HEK293 (cell line): ENCODE data around the gene GRM6.

Experiments
- CTCF ChIA-PET: fragments of 350-600 bp; formaldehyde crosslinking; extraction: SDS; loops from one replicate; lab custom pipeline; 2021; ENCODE audit warnings: antibody characterized with exemption; lab: Yijun Ruan, JAX
- POLR2A ChIA-PET: fragments of 300-600 bp; formaldehyde crosslinking; extraction: SDS; loops from one replicate; lab custom pipeline; 2020; ENCODE audit warnings: antibody characterized with exemption, inconsistent platforms; lab: Yijun Ruan, JAX
- H3K27ac ChIP-seq: fragments of 200-500 bp; sonication (Bioruptor generic); 2 replicates; pipeline ENCODE4 v1.5.1; 2014; ENCODE audit warnings: low read depth, low read length, control low read depth, inconsistent platforms; ENCODE audit errors: extremely low read depth
- H3K36me3 ChIP-seq, 2 experiments: fragments of 200-500 bp in 1 of 2; sonication (Bioruptor generic) in 1 of 2; 1 replicate in 1 of 2; 2 replicates in 1 of 2; pipeline ENCODE4 v1.5.1; 2014 to 2017; ENCODE audit warnings: inconsistent platforms in 2 of 2, low read length in 2 of 2; ENCODE audit not compliant: control insufficient read depth in 2 of 2, insufficient read depth in 1 of 2
- H3K4me1 ChIP-seq: fragments of 200-500 bp; sonication (Bioruptor generic); 2 replicates; pipeline ENCODE4 v1.5.1; 2014; ENCODE audit warnings: mild to moderate bottlenecking, low read length, inconsistent platforms; ENCODE audit not compliant: control insufficient read depth, insufficient read depth
- H3K4me3 ChIP-seq: 2 replicates; pipeline ENCODE4 v1.5.1; 2011; ENCODE audit warnings: low read depth, mild to moderate bottlenecking, control low read depth, low read length, moderate library complexity
- H3K9me3 ChIP-seq: fragments of 200-500 bp; sonication (Bioruptor generic); 2 replicates; pipeline ENCODE4 v1.5.1; 2014; ENCODE audit warnings: low read depth, low read length, inconsistent platforms; ENCODE audit not compliant: control insufficient read depth, insufficient read depth
- BCL11A ChIP-seq: fragments of 450-650 bp; formaldehyde crosslinking; IDR thresholded peaks from 2 replicates; pipeline ENCODE4 v1.5.1; 2016; ENCODE audit warnings: low read depth, missing biosample characterization, missing genetic modification characterization
- ELK4 ChIP-seq: IDR thresholded peaks from 2 replicates; pipeline ENCODE4 v1.6.1; 2011; ENCODE audit warnings: mild to moderate bottlenecking, low read depth, low read length, borderline replicate concordance
- GLIS2 ChIP-seq: fragments of 450-650 bp; formaldehyde crosslinking; IDR thresholded peaks from 2 replicates; pipeline ENCODE4 v1.5.1; 2016; ENCODE audit warnings: missing biosample characterization, missing genetic modification characterization
- SETDB1 ChIP-seq: IDR thresholded peaks from one replicate; pipeline ENCODE4 v1.6.1; 2017; ENCODE audit warnings: mild to moderate bottlenecking, low read length, moderate library complexity, mixed read lengths; ENCODE audit not compliant: insufficient read length
- TRIM28 ChIP-seq: IDR thresholded peaks from 2 replicates; pipeline ENCODE4 v1.6.1; 2011; ENCODE audit warnings: low read length, control low read depth, borderline replicate concordance
- ZBTB11 ChIP-seq: fragments of 450-650 bp; formaldehyde crosslinking; conservative IDR thresholded peaks from 2 replicates; pipeline ENCODE4 v1.5.1; 2016; ENCODE audit warnings: low read depth, missing biosample characterization, missing genetic modification characterization
- ZBTB26 ChIP-seq: fragments of 450-650 bp; formaldehyde crosslinking; optimal IDR thresholded peaks from 2 replicates; pipeline ENCODE3; 2016; ENCODE audit warnings: missing biosample characterization, mild to moderate bottlenecking, missing genetic modification characterization
- ZBTB49 ChIP-seq: fragments of 450-650 bp; formaldehyde crosslinking; IDR thresholded peaks from 2 replicates; pipeline ENCODE4 v1.5.1; 2016; ENCODE audit warnings: missing biosample characterization, missing genetic modification characterization, low read depth
- ZNF112 ChIP-seq: fragments of 450-650 bp; formaldehyde crosslinking; IDR thresholded peaks from 2 replicates; pipeline ENCODE4 v1.5.0; 2017; ENCODE audit warnings: missing biosample characterization, missing genetic modification characterization
- ZNF26 ChIP-seq: fragments of 450-650 bp; formaldehyde crosslinking; IDR thresholded peaks from 2 replicates; pipeline ENCODE4 v1.5.1; 2016; ENCODE audit warnings: missing biosample characterization, missing genetic modification characterization
- ZNF350 ChIP-seq: fragments of 450-650 bp; formaldehyde crosslinking; IDR thresholded peaks from 2 replicates; pipeline ENCODE4 v1.5.0; 2017; ENCODE audit warnings: missing biosample characterization, mild to moderate bottlenecking, missing genetic modification characterization
- ZNF398 ChIP-seq: fragments of 450-650 bp; formaldehyde crosslinking; IDR thresholded peaks from 2 replicates; pipeline ENCODE4 v1.5.1; 2017; ENCODE audit warnings: missing biosample characterization, missing genetic modification characterization
- ZNF48 ChIP-seq: fragments of 450-650 bp; formaldehyde crosslinking; IDR thresholded peaks from 2 replicates; pipeline ENCODE4 v1.5.1; 2016; ENCODE audit warnings: missing biosample characterization, missing genetic modification characterization
- ZNF548 ChIP-seq: fragments of 450-650 bp; formaldehyde crosslinking; IDR thresholded peaks from 2 replicates; pipeline ENCODE4 v1.5.1; 2016; ENCODE audit warnings: missing biosample characterization, missing genetic modification characterization
- ZNF654 ChIP-seq: fragments of 450-650 bp; formaldehyde crosslinking; IDR thresholded peaks from 2 replicates; pipeline ENCODE4 v1.5.1; 2016; ENCODE audit warnings: low read depth, missing biosample characterization, missing genetic modification characterization
- ZNF785 ChIP-seq: fragments of 450-650 bp; formaldehyde crosslinking; IDR thresholded peaks from 2 replicates; pipeline ENCODE4 v1.5.1; 2016; ENCODE audit warnings: missing biosample characterization, missing genetic modification characterization
- ZSCAN23 ChIP-seq: fragments of 450-650 bp; formaldehyde crosslinking; IDR thresholded peaks from 2 replicates; pipeline ENCODE4 v1.5.1; 2016; ENCODE audit warnings: missing biosample characterization, missing genetic modification characterization

GRM6 gene

GRCh38 chr5:179033004-179033580 lies 38.0 kb upstream of the GRM6 start:
- Histone ChIP-seq H3K4me1 (no peaks in the 10 kb centered on the region), H3K36me3 (peaks cover 7 to 49% of the 10 kb centered on the region in 2 experiments; a peak in 2 of 3 replicates), H3K9me3 (peaks cover 8% of the 10 kb centered on the region), H3K27ac (no peak overlapping the region), H3K4me3 (no peak overlapping the region)
- CTCF ChIA-PET: no interaction called here
- no peak for TF ChIP-seq GLIS2
- TF ChIP-seq TRIM28: peak; percentile 96; the same call in 1 of the 2 replicates
- no peak for TF ChIP-seq BCL11A (tag by site-specific recombination)
- no peak for TF ChIP-seq ZBTB11 (tag by site-specific recombination)
- TF ChIP-seq ZNF398 (tag by site-specific recombination): no peak
- no peak for TF ChIP-seq ZNF548
- peak; percentile 99 for TF ChIP-seq SETDB1
- POLR2A ChIA-PET: no interaction called here

GRCh38 chr5:179023528-179024189 lies 28.5 kb upstream of the GRM6 start, which contains the start of gene ZNF879:
Gene ZNF879 (plus strand): TSS chr5:179023804. CDS start chr5:179025005, 1,201 bp downstream.
- ChIA-PET CTCF (interaction anchor here (0.7 kb wide), 1 partner anchor 823 kb away, joined by 3 read pairs; no protein-coding TSS in a partner anchor), POLR2A (interaction anchor here (1.0 kb wide), 1 partner anchor 36 kb away, joined by 3 read pairs; the partner anchor contains the start of gene ZNF354C)
- Histone ChIP-seq H3K27ac (no peak within 1 kb of the TSS), H3K36me3 (peaks cover 4 to 37% of the 10 kb centered on the region in 2 experiments; a peak in 2 of 3 replicates), H3K4me1 (no peaks in the 10 kb centered on the region), H3K9me3 (no peaks in the 10 kb centered on the region; the same call in none of the 2 replicates), H3K4me3 (peak within 1 kb of the TSS; percentile 45)
- no peak for TF ChIP-seq ZNF26 (tag by site-specific recombination)
- TF ChIP-seq ZNF785 (tag by site-specific recombination): no peak
- TF ChIP-seq ZNF350: no peak
- TF ChIP-seq ELK4: no peak
- no peak for TF ChIP-seq ZNF112
- no peak for TF ChIP-seq ZBTB49 (tag by site-specific recombination)
- no peak for TF ChIP-seq ZSCAN23 (tag by site-specific recombination)
- TF ChIP-seq ZNF48 (tag by site-specific recombination): no peak
- TF ChIP-seq ZNF654 (tag by site-specific recombination): no peak
- peak; percentile 59 for TF ChIP-seq ZBTB26 (tag by site-specific recombination)
